H1 (cell line): ENCODE results near the gene INTS6. TPM values are rescaled to one million over a fixed set of nuclear protein-coding genes. Genes with fewer than 3 reads are reported as not detected.

Source experiments
- CHD1 ChIP-seq: IDR thresholded peaks from 2 replicates; pipeline ENCODE4 v1.6.1; 2012; ENCODE audit warnings: low read depth, low read length, improper control_type of control experiment
- CHD2 ChIP-seq: IDR thresholded peaks from 2 replicates; pipeline ENCODE4 v1.6.1; 2012; ENCODE audit warnings: low read length, improper control_type of control experiment
- CHD7 ChIP-seq: fragments of 300-600 bp; sonication (generic); IDR thresholded peaks from 2 replicates; pipeline ENCODE4 v1.7.1; 2012; ENCODE audit warnings: low read length, moderate library complexity, mild to moderate bottlenecking, inconsistent platforms; ENCODE audit not compliant: insufficient replicate concordance
- CREB1 ChIP-seq: IDR thresholded peaks from 2 replicates; pipeline ENCODE4 v1.6.1; 2012; ENCODE audit warnings: inconsistent platforms
- E2F6 ChIP-seq: IDR thresholded peaks from 2 replicates; pipeline ENCODE4 v1.6.1; 2012; ENCODE audit warnings: inconsistent platforms
- EZH2 ChIP-seq: fragments of 200-600 bp; sonication (generic); IDR thresholded peaks from 2 replicates; pipeline ENCODE4 v1.7.1; 2012; ENCODE audit warnings: low read depth, mild to moderate bottlenecking, moderate library complexity, low read length, inconsistent platforms; ENCODE audit not compliant: severe bottlenecking
- KDM1A ChIP-seq: fragments of 200-600, 300-600 bp; sonication (generic); IDR thresholded peaks from 2 replicates; pipeline ENCODE4 v1.7.1; 2016; ENCODE audit warnings: mild to moderate bottlenecking, low read length, borderline replicate concordance
- SP4 ChIP-seq: IDR thresholded peaks from 2 replicates; pipeline ENCODE4 v1.6.1; 2012; ENCODE audit warnings: low read length, inconsistent platforms
- TBP ChIP-seq: IDR thresholded peaks from 2 replicates; pipeline ENCODE4 v1.6.1; 2011; ENCODE audit warnings: low read depth, low read length, improper control_type of control experiment
- TEAD4 ChIP-seq: IDR thresholded peaks from 2 replicates; pipeline ENCODE4 v1.6.1; 2012; ENCODE audit warnings: low read depth, low read length, inconsistent platforms, mixed read lengths
- polyA plus RNA-seq, 7 experiments: library from polyadenylated mRNA; depleted of rRNA in 3 of 7; stranded (reverse) in 5 of 7; unstranded in 2 of 7; fragments of >200 nt in 5 of 7; fragments of 200-250 nt in 2 of 7; gene quantifications; 1 replicate in 5 of 7; 2 replicates in 1 of 7; 4 replicates in 1 of 7; pipeline versions ENCODE4 v1.2.1 to v1.2.3, GENCODE V29; 2011 to 2013; ENCODE audit warnings: missing spikeins in 2 of 7, mixed read lengths in 2 of 7
- total RNA-seq: library from RNA; stranded (reverse); fragmentation: NEBNext Ultra II Directional; extraction: Animal tissue kit (Norgen Biotek cat#: 25700); gene quantifications from 2 replicates; pipeline ENCODE4 v1.2.1, GENCODE V29; 2021

Gene INTS6
- total and polyA plus RNA-seq, 2 of the 8 experiments (the other 6 are each of a cell fraction or from before 2014, with no cell fraction given) = 12.6 to 42.8 TPM

- TF ChIP-seq CHD7 (no peak), TBP (no peak), EZH2 (no peak), CHD2 (no peak), CHD1 (no peak), E2F6 (no peak), KDM1A (no peak), SP4 (no peak), TEAD4 (no peak), CREB1 (no peak)
Observed at GRCh38 chr13:51495316-51495715, 42.5 kb upstream of the INTS6 start (continued).
